HG03354 (cell line): ENCODE data around the gene CRY1.
"Not testable (repeated sequence)": the region's sequence is repeated elsewhere in the genome, so short reads cannot be mapped to it uniquely, and the experiment has no call there.

Experiments
- ATAC-seq: cut with Tn5 transposase; IDR thresholded peaks from one replicate; pipeline ENCODE4 v1.9.1; 2021; ENCODE audit warnings: mild to moderate bottlenecking; ENCODE audit not compliant: unreplicated experiment, poor library complexity, severe bottlenecking

Gene CRY1

DNA sequence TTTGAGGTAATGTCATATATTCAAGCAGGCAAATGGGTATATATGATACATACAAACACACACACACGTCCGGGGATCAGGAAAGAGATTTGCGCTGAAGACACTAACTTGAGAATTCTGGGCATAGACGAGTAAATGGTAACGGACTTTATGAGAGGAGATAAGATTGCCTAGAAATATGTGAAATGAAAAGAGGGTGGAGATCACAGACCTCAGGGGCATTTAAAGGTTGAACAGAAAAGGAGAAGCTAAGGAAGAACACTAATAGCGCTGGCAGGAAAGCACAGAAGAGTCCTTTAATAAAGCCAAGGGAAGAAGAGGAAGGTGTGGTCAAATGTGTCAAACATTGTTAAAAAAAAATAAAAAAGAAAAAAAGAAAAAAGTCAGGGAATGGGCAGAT lies 13.1 kb downstream of the CRY1 start:
- ATAC-seq, result no peak

DNA sequence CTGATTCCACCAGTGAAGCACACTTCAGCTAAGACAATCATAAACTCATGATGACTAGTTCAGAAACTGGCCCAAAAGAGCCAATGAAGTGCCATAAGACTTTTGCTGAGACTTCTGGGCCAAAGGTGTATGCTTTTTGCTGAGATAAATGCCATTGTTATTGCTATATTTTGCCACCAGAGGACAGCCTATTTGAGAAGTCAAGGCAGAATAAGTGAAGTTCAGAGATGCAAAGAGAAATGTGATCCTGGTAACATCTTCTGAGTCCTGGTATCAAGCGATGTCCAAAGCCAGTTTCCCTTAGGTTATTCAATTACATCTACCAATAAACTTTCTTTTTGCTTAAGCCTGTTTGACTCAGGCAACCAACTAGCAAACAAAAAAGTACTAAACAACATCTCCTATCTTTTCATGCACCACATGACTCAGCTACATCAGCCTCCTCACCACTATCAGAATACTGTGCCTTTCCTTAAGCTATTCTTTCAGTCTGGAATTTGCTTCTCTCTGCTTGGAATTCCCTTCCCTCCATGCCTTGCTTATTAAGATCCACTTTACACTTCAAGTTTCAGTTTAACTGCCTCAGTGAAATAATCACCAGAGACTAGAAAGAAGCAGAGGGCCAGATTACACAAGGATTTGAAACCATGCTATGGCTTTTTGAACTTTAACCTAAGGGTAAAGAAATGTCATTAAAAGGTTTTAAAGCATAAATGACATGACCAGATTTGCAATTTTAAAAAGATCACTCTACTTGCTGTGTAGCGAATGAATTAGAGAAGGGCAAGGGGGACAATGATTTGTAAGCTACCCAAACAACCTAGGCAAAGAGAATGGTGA lies 14.0 kb downstream of the CRY1 start:
- ATAC-seq, result no peak

DNA sequence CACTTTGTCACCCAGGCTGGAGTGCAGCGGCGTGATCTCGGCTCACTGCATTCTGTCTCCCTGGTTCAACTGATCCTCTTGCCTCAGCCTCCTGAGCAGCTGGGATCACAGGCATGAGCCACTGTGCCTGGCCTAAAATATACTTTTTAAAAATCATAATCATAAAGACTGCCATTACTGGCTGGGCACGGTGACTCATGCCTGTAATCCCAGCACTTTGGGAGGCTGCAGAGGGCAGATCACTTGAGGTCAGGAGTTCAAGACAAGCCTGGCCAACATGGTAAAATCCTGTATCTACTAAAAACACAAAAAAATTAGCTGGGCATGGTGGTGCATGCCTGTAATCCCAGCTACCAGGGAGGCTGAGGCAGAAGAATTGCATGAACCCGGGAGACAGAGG lies 20.1 kb downstream of the CRY1 start:
- not testable (repeated sequence) for ATAC-seq

DNA sequence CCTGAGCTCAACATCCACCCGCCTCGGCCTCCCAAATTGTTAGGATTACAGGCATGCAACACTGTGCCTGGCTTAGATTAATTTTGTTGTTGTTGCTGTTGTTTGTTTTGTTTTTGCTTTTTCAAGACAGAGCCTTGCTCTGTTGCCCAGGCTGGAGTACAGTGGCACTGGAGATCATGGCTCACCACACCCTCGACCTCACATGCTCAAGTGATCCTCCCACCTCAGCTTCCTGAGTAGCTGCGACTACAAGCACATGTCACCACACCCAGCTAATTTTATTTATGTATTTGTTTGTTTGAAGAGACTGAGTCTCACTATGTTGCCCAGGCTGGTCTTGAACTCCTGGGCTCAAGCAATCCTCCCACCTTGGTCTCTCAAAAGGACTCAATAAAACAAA lies 26.7 kb downstream of the CRY1 start:
- no peak for ATAC-seq

DNA sequence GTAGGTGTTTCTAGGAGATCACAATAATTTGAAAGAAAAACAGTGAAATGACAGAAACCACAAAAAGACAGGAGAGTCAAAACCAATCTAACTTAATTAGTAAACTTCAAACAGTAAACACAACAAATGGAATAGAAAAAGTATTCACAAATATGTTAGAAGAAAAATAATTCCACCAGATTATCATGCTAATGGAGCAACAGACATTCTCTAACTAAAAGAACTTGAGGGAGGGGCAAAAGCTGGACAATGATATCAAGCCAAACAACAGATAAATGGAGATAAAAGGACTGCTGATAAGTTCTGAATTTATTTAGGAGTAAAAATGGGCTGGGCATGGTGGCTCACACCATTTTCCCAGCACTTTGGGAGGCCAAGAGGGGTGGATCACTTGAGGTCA lies 28.7 kb downstream of the CRY1 start:
- no peak for ATAC-seq

DNA sequence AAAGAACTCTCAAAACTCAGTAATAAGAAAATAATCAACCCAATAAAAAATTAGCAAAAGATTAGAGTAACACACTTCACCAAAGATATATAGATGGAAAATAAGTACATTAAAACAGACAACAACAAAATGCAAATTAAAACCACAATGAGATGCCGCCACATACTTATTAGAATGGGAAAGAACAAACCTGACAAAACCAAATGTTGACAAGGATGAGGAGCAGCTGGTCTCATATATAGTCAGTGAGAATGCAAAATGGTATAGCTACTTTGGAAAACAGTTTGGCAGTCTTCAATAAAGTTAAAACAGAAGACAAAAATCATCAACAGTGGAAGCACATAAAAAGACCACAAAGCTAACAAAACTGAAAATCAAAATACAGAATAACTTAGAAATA lies 29.1 kb downstream of the CRY1 start:
- ATAC-seq, result no peak

DNA sequence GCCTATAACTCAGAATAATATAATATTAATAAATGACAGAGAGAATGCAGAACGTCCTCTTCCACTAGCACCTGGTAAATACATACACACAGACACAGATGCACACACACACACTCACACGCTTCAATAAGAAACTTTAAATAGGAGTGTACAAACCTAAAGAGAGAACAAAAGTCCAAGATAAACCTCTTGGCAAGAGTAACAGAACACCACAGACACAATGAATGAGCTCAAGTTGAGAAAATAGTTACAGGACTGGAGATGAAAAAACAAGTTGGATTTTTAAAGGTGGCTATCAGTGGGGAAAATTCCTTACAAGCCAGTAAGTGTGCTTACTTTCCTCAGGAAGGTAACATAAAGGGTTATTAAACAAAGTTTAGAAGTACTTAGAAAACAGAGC lies 35.2 kb downstream of the CRY1 start:
- no peak for ATAC-seq

DNA sequence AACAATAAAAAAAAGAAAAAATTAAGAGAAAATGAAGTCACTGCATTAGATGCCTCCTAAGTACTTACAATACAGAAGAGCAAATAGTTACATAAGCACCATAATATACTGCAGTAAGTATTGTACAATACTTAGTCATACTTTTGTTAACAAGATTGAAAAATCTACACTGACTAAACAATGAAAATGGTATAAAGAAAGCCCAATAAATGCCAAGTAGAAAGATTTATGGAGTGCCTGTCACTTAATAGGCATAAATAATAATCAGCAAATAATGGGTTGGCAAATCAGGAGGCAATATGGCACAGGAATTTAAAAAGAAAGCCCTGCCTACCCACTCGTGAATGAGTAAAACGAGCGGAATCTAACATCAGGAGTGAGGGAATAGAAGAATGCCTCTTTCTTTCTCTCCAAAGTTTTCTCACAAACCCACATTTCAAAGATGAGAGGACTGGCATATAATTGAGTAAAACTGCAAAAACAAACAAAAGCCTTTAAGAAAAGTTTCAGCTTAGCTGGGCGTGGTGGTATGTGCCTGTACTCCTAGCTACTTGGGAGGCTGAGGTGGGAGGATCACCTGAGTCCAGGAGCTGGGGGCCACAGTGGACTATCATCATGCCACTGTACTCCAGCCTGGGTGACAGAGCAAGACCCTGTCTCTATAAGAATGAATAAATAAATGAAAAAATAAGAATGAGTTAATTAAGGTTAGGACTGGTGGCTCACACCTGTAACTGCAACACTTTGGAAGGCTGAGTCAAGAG lies 36.1 kb downstream of the CRY1 start:
- ATAC-seq, result no peak

DNA sequence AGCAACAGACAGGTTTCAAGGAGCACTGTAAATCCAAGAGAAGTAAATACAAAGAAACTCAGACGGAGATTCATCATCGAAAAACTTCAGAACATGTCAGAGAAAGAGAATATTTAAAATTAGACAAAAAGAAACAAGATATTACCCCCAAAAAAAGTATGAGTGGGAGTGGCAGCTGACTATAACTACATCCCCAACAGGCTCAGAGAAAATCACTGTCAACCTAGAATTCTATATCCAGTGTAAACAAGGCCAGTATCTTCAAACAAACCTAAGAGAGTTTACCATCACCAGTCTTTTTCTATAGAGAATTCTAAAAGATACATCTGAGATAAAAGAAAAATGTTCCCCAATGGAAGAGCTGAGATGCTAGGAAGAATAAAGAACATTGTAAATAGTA lies 39.6 kb downstream of the CRY1 start:
- ATAC-seq, result no peak

DNA sequence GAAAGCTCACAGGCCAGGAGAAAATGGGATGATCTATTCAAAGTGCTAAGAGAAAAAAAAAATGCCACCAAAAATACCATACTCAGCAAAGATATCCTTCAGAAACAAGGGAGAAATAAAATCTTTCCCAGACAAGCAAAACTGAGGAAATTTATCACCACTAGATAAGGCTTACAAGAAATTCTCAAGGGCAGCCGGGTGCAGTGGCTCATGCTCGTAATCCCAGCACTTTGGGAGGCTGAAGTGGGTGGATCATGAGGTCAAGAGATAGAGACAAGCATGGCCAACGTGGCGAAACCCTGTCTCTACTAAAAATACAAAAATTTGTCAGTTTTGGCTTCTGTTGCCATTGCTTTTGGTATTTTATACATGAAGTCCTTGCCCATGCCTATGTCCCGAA lies 48.2 kb downstream of the CRY1 start:
- no peak for ATAC-seq

DNA sequence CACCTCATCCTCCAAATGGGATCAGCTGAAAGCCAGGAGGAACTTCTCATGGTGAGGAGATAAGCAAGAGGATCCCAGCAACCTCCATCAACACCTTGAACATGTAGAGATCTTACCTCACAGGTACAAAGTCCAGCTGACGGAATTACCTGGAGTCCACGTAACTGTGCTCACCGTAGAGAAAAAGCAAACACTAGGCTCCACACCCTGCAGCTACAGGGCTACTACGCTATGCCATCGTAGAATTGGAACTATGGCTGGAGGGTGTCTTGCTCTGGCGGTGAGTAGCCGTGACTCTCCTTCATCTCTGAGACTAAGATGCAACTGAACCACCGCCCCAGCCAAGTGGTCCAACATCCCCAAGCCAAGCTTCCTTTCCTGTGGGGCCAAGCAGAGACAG lies 50.5 kb downstream of the CRY1 start:
- ATAC-seq, result no peak

DNA sequence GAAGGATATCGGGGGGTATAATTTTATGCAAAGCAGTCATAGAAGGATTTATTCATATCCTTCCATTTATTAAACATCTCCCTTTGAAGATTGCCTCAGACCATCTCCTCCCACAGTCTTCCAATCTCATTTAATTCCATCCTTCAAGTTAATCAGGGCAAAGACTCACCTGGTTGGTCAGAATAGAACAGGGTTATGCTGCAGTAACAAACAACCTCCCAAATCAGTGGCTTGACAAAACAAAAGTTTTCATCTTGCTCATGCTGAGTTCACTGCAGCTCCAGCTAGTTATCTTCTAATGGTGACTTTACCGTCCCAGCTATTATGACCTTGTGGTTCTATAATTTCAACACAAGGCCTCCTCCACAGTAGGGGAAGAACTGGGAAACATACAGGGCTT lies 57.6 kb downstream of the CRY1 start:
- no peak for ATAC-seq

DNA sequence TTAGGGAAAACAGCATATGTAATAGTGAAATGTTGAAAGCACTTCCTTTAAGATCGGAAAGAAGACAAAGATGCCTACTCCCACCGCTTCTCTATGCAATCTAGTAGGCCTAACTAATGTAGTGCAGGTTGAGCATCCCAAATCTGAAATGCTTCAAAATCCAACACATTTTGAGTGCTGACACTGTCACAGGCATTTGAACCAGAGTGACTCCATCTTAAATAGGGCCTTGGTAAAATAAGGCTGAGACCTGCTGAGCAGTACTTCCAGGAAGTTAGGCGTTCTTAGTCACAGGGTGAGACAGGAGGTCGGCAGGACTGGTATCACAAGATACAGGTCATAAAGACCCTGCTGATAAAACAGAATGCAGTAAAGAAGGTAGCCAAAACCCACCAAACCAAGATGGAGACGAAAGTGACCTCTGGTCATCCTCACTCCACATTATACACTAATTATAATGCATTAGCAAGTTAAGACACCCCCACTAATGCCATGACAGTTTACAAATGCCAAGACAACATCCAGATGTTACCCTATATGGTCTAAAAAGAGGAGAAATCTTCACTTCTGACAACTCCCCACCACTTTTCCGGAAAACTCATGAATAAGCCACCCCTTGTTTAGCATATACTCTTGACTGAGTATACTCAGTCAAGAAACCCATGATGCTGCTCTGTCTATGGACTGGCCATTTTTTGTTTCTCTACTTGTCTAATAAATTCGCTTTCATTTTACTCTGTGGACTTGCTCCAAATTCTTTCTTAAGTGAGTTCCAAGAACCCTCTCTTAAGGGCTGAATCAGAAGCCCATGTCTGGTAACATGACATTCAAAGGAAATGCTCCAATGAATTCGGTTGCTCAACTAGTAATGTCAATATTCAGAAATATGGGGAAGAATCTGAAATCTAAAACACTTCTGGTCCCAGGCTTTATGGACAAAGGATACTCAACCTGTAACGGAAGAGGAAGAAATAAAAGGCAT lies 59.3 kb downstream of the CRY1 start:
- ATAC-seq, result no peak

DNA sequence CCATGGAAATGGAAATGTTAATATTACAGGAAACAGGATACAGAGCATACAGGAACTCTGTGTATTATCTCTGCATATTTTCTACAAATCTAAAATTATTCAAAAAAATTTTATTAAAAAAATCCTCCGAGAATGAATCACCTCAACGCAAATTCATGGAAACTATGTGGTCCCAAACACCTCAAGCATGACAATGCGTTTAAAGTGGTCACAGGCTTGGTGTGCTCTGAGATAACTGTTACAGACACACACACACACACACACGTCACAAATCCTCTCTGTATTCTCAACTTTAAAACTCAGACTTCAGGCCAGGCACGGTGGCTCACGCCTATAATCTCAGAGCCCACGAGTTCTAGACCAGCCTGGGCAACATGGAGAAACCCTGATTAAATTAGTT lies 61.1 kb downstream of the CRY1 start:
- no peak for ATAC-seq

DNA sequence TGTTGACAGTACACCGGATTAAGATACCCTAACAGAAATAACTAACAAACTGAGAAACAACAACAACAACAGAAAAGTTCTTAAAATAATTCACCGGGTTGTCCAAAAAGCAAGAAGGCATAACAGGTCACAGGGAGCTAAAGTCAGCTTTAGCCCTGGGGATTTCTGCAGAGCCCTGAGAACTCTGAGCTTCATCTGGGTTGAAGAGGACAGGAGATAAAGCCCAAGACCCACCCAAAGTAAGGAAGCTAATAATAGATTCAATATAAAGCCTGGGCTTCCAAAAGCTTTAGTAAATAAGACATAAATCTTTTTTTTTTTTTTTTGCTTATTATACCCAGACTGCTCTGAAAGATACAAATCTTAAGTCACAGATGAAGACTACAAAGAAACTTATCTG lies 62.3 kb downstream of the CRY1 start:
- ATAC-seq, result no peak

DNA sequence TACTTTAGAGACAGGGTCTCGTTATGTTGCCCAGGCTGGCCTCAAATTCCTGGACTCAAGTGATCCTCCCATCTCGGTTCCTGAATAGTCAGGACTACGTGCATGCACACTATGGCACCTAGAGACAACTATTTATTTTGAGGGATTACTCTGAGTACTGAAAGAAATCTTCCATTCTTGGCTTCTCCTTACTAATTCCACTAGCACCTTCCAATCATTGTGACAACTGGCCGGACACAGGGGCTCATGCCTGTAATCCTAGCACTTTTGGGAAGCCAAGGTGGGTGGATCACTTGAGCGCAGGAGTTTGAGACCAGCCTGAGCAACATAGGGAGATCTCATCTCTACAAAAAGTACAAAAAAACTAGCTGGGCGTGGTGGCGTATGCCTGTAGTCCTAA lies 64.3 kb downstream of the CRY1 start:
- no peak for ATAC-seq

DNA sequence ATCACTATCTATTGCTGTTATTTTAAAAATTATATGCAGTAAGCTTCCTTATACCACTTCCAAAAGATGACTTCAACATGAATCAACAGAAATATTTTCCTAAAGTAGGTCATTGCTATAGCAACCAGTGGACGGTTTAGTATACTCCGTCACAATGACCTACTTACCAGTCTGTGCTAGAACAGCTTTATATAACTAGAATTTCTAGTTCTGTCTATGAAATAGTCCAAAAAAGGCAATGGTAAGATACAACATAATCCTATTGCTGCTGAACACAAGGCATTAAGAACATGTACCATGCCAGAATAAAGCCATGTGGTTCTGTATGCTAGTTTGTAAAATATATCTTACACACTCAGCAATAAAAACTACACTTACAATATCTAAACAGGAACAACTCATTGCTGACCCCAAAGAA lies 65.7 kb downstream of the CRY1 start:
- no peak for ATAC-seq

DNA sequence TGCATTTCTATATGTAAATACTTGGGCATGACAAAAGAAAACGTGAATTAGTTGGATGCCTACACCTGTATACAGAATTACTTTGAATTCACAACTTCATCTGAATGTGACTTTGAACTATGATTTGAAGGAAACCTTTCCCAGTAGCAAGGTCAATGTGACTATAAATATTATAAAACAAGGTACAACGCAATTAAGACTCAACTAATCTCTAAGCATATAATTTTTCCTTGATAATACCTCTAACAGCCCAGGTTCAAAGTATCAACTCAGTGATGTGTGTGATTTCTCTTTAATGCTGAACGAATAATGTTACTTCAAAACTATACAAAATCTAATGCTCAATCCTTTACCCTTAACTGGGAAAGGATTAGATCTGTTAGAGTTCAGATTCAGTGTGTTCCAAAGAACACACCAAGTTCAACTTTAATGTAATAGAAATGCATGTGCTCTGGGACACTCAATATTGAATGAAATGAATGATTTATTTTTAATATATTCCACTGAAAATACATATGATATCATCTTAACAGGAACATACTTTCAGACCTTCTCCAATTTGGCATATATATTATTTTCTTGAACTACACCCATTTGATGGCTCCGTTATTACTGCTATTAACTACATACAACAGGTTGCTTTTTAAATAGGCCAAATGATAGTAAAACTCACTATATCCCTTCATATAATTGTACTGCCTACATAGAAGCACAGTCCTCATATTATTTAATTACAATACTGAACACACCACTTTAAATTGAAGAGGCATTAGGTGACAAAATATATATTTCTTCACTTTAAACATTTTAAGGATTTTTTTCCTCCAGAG lies 66.3 kb downstream of the CRY1 start:
- ATAC-seq, result no peak

DNA sequence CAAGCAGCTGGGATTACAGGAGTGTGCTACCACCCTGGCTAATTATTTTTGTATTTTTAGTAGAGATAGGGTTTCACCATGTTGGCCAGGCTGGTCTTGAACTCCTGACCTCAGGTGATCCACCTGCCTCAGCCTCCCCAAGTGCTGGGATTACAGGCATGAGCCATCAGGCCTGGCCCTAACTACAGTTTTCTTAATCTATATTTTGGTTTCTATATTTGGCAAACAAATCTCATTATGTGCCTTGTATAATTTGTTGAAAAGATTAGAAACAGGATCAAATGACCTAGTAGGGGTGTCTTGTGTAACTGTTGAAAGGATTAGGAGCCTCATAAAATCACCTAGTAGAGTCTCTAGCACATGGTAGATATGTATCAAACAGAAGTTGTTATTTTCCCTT lies 67.0 kb downstream of the CRY1 start:
- ATAC-seq, result not testable (repeated sequence)
